ENCODE results near the gene INSM2.

Gene INSM2

DNA sequence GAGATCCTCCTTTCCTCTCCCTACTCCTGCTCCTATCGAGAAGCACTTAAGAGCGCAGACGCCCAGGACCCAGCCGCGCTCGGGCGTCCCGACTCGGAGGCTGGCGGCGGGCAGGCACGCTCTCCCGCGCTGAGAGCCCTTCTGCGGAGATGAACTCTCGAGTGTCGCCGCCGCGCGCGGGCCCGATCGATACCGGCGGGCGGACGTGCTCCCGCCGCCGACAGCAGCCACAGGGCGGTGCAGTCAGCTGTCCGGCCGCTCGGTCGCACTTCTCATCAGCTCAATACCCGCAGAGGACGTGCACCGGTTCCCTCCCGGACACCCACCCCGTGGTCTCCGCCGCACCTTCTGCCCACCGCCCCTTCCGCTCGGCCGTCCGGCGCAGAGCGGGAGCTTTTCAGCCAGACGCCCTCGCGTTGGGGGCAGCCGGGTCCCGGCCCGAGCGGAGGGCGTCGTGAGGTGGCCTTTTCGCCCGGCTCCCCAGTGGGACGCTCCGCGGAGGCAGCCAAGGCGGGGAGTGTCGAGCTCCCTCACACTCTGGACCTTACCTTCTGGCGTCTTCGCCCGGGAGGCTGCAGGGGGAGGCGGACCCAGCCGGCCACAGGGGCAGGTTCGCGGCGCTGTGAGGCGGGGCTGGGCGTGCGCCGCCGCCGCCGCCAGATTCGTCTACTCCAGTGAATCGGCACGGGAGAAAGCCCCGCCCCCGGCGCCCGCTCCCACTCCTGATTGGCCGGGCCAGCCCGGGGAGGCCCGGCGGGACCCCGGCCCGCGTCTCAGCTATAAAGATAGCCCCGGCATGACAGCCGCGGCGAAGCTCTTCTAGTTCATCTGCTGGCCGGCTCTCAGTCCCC, at the start of gene INSM2:
Gene INSM2, plus strand, starts transcription at position 808 of the 851 bp plus-strand sequence. CDS start 89 bp downstream, outside the sequence.
- DNase-seq (ENCODE audit: low read depth): no peak

DNA sequence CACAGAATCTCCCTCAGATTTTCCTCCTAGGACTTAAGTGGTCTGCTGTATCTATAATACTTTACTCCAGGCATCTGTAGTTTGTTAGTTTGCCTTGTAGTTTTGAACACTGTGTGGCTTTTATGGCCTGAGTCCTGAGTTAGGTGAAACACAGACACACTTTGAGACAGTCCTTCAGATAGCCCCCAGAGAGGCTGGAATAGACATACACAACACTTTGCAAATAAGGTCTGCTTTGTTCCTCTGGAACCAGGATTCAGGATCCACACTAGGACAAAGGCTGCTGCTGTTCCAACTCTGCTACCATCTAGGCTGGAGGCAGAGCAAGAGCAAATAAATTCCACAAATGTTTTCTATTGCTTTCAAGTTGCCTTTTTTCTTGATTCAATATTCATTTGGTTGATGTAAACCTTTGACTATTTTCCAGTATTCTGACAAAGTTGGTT, 41.4 kb upstream of the INSM2 start:
- DNase-seq (ENCODE audit: low read depth): no peak

DNA sequence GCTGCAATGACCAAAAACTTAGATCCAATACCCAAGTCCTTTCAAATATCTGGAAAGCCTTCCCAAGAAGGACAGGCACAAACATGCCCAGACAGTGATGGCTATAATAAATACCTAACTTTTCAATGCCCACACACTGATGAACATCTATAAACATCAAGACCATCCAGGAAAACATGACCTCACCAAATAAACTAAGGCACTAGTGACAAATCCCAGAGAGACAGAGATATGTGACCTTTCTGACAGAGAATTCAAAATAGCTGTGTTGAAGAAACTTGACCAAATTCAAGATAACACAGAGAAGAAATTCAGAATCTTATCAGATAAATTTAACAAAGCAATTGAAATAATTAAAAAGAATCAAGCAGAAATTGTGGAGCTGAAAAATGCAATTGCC, 38.7 kb upstream of the INSM2 start:
- no peak for DNase-seq (ENCODE audit: low read depth)

DNA sequence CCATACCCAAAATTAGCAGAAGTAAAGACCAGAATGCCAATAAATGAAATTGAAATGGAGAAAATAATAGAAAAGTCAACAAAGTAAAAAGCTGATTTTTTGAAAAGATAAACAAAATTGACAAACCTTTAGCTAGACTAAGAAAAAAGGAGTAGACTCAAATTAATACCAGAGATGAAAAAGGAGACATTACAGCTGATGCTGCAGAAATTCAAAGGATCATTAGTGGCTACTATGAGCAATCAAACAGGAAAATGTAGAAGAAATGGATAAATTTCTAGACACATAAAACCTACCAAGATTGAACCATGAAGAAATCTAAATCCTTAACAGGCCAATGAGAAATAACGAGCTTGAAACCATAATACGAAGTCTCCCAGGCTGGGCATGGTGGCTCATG, 34.8 kb upstream of the INSM2 start:
- no peak for DNase-seq (ENCODE audit: low read depth)

GRCh38 chr14:35503646-35504045, 30.3 kb upstream of the INSM2 start:
- no peak for DNase-seq (ENCODE audit: low read depth)

- no peak for DNase-seq (ENCODE audit: low read depth)
These were observed 29.7 kb upstream of the INSM2 start for GRCh38 chr14:35504260-35504659.

DNA sequence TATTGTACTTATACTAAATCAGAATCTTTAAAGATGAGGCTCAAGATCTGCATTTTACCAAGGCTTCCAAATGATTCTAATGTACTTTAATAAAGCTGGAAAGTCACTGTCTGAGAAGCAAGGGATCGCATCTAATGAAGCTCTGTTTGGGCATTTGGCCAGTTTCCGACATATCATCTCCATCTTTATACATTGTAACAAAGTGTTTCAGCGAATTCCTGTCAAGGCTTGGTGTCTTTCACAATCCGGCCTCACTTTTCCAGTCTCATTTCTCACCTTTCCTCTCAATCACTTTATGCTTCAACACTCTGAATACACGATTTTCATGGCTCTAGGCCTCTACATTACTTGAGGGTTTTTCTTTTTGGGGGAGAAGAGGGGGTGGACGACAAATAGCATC, 27.5 kb upstream of the INSM2 start:
- DNase-seq (ENCODE audit: low read depth): no peak

DNA sequence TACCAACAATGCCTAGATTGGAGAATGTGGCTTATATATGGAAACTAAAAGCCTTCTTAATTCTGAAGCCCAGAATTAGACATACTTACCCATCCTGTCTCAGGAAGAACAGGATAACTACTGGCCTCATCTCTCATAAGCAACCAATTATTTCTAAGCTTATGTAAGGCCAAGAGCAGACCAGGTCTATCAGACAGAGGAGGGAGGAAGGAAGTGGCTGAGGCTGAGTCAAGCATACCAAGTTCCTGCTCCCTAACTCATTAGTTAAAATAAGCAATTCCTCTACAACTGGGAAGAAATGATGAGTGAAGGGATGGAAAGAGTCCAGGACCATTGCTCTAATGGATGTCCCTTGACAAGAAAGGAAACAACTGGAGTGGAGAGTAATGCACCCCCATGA, 27.0 kb upstream of the INSM2 start:
- DNase-seq (ENCODE audit: low read depth): no peak

GRCh38 chr14:35509846-35510245, 24.1 kb upstream of the INSM2 start:
- DNase-seq (ENCODE audit: low read depth): no peak

DNA sequence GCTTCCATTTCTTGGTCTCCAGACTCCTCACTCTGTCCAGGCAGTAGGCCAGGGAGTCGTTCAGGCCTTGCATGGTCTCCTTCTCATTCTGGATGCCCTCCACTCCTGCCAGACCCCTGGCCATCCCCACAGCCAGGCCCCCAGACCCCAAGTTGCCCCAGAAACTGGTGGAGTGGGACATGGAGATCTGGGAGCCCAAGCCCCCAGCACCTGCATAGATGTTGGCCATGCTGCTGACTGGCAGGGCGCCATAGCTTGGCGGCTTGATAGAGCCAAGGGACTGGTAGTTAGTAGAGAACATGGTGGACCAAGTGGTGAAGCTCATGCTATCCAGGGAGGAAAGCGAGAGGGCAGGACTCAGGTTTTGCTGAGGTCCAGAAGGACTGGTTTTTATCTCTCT, 21.2 kb upstream of the INSM2 start:
- no peak for DNase-seq (ENCODE audit: low read depth)

DNA sequence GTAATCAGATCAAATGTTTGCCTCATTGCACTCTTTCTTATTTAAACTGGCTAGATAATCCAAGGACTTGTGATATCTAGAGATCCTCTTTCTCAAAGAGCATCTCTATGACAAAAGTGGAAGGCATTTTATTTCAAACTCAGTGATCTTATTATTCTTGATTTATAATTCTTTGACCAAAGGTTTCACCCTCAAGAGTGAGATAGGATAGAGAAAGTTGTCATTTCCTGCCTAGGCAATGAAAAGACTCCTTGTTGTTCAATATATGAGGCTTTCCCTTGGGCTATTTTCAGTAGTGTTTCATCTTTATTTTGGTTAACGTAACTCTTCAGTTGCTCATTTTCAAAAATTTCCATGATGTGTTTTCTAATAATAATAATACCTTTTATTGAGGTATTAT, 18.0 kb upstream of the INSM2 start:
- DNase-seq (ENCODE audit: low read depth): no peak

DNA sequence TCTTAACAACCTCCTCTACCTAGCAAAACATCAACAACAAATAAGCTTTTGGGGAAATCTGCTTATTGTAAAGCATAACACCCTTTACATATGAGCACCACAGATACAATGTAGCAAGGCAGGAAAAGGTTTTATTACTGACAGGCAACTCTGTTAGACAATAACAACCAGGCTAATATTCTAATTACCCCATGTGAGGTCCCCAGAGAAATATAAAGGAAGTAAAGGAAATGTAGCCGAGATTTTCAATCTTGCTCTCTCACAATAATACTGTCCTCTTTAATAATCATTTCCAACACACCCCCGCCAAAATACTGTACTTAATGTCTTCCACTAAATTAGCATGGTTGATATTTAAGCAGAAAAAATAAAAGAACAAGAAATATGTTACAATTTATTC, 14.0 kb upstream of the INSM2 start:
- DNase-seq (ENCODE audit: low read depth): no peak

GRCh38 chr14:35525695-35526094, 8.3 kb upstream of the INSM2 start:
- DNase-seq (ENCODE audit: low read depth): no peak

GRCh38 chr14:35526962-35527361, 7.0 kb upstream of the INSM2 start:
- DNase-seq (ENCODE audit: low read depth): no peak

DNA sequence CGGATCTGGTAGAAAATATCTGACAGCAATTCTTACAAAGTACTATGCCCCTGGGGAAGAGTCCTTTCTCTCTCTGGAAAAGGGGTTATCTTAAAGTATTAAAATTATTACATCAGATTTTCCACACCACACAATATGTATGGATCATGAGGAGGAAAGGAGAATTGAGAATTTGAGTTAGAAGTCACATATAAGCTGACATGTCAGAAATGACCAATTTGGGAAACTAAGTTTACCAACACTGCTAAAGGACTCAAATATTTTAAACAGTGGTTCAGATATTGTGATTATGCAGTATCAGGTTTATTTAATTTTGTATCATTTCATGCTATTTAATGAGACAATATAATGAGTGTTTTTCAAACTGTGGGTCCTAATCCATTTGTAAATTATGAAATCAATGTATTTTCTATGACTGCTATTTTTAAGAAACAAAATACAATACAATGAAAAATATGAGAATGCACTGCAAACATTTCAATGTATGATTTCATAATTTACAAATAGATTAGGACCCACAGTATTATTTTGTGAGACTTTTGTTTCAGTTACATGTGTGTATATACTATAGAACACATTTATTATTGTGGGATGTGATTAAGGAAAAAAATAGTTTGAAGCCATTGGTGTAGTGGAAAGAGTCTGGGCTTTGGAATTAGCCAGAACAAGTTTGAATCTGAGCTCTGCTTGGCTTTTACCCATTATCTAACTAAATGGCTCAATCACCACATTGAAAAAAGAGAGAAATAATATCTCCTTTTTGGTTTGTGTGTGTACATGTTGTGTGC, 1.8 kb upstream of the INSM2 start:
- DNase-seq (ENCODE audit: low read depth): no peak

GRCh38 chr14:35532783-35533356, 1.1 kb upstream of the INSM2 start:
- DNase-seq (ENCODE audit: low read depth): no peak

- DNase-seq (ENCODE audit: low read depth): no peak
These were observed 376 bp downstream of the INSM2 start for GRCh38 chr14:35534208-35534872.

DNA sequence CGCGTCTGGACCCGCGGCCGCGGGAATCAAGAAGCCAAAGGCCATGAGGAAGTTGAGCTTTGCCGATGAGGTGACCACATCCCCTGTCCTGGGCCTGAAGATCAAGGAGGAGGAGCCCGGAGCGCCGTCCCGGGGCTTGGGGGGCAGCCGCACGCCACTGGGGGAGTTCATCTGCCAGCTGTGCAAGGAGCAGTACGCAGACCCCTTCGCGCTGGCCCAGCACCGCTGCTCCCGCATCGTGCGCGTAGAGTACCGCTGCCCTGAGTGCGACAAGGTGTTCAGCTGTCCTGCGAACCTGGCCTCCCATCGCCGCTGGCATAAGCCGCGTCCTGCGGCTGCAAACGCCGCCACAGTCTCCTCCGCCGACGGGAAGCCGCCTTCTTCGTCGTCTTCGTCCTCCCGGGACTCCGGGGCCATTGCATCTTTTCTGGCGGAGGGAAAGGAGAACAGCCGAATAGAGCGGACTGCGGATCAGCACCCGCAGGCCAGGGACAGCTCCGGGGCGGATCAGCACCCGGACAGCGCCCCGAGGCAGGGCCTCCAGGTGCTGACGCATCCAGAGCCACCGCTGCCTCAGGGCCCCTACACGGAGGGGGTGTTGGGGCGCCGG, 1.0 kb downstream of the INSM2 start:
- DNase-seq (ENCODE audit: low read depth): peak; percentile 22

DNA sequence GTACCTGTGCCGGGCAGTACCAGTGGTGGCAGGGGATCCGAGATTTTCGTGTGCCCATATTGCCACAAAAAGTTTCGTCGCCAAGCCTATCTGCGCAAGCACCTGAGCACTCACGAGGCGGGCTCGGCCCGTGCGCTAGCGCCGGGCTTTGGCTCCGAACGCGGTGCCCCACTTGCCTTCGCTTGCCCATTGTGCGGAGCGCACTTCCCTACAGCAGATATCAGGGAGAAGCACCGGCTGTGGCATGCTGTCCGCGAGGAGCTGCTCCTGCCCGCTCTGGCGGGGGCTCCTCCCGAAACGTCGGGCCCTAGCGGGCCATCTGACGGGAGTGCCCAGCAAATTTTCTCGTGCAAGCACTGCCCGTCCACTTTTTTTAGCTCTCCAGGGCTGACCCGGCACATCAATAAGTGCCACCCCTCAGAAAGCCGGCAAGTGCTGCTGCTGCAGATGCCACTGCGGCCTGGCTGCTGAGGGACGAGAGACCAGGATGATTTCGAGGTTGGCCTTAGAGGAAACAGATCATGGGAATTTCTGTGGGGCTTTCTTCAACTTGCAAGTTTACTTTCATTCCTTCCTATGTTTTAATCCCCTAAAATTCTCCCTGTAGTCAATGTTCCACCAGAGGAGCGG, 1.6 kb downstream of the INSM2 start:
- no peak for DNase-seq (ENCODE audit: low read depth)

- DNase-seq (ENCODE audit: low read depth): no peak
These were observed 6.0 kb downstream of the INSM2 start for GRCh38 chr14:35539969-35540368.

DNA sequence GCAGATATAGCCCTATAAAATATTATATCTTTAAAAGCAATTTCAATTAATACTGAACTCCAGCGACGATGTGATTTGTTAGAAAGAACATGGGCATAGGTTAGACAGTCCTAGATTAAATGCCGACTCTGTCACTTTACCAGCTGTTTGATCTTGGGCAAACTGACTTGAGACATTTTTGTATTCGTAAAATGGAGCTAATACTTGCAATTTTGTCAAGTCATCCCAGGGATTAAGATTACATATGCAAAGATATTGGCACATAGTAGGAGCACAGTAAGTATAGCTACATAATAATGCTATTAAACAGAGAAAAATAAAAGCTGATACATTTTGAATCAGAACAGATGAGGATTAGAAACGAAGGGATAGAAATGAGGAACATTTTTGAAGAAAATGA, 9.0 kb downstream of the INSM2 start:
- DNase-seq (ENCODE audit: low read depth): no peak
